Stimulated activated effector memory CD8-positive, alpha-beta T cell treated with anti-CD3 and anti-CD28 coated beads, Interleukin-12 subunit alpha, Interleukin-12 subunit beta, amount 100 ng/mL, for 72 hours (primary cell): ENCODE measurements around the gene PLXDC1.
"Not testable (repeated sequence)": the region's sequence is repeated elsewhere in the genome, so short reads cannot be mapped to it uniquely, and the experiment has no call there.

ENCODE experiments used
- ATAC-seq: fragments of 150-1000 bp; cut with Tn5 transposase; 2 replicates; pipeline ENCODE4 v1.10.0; 2021
- DNase-seq, 2 donors: peaks; one replicate each; pipeline ENCODE4 v3.0.0; 2021 to 2022; ENCODE audit warnings: low spot score in 2 of 2
- H3K27ac Mint-ChIP-seq: one replicate; pipeline ENCODE4 v1.8.0; 2022; ENCODE audit warnings: mild to moderate bottlenecking, mixed read lengths
- H3K36me3 Mint-ChIP-seq: one replicate; pipeline ENCODE4 v1.8.0; 2022; ENCODE audit warnings: mild to moderate bottlenecking, mixed read lengths
- H3K4me1 Mint-ChIP-seq: one replicate; pipeline ENCODE4 v1.8.0; 2022; ENCODE audit warnings: mixed read lengths
- H3K4me3 Mint-ChIP-seq: one replicate; pipeline ENCODE4 v1.8.0; 2022; ENCODE audit warnings: mild to moderate bottlenecking, mixed read lengths
- H3K9me3 Mint-ChIP-seq: one replicate; pipeline ENCODE4 v1.8.0; 2022; ENCODE audit warnings: mixed read lengths

The PLXDC1 gene

DNA sequence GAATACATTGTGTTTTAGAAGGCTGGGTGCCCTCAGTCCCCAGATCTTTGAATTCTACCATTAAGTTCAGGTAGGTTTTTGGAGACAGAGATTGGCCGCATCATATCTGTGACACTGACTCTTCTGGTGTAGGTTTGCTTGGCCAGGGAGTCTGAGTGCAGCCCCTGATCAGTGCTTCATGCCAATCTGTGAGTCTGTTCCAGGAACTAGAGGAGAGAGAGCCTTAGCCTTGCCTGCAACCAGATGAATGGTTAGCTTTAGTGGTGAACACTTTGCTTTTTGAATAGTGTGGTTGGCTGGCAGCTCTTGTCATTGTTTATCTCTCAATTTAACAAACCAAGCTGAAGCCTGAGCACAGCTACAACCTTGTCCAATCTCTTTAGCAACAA, 87.8 kb downstream of the PLXDC1 start:
- H3K36me3 Mint-ChIP-seq = no peaks in the 10 kb centered on the region
- H3K9me3 Mint-ChIP-seq = no peaks in the 10 kb centered on the region
- ATAC-seq (no peak), DNase-seq (no peak)
- no peak overlapping the region for H3K4me3 Mint-ChIP-seq
- no peaks in the 10 kb centered on the region for H3K4me1 Mint-ChIP-seq
- no peak overlapping the region for H3K27ac Mint-ChIP-seq

DNA sequence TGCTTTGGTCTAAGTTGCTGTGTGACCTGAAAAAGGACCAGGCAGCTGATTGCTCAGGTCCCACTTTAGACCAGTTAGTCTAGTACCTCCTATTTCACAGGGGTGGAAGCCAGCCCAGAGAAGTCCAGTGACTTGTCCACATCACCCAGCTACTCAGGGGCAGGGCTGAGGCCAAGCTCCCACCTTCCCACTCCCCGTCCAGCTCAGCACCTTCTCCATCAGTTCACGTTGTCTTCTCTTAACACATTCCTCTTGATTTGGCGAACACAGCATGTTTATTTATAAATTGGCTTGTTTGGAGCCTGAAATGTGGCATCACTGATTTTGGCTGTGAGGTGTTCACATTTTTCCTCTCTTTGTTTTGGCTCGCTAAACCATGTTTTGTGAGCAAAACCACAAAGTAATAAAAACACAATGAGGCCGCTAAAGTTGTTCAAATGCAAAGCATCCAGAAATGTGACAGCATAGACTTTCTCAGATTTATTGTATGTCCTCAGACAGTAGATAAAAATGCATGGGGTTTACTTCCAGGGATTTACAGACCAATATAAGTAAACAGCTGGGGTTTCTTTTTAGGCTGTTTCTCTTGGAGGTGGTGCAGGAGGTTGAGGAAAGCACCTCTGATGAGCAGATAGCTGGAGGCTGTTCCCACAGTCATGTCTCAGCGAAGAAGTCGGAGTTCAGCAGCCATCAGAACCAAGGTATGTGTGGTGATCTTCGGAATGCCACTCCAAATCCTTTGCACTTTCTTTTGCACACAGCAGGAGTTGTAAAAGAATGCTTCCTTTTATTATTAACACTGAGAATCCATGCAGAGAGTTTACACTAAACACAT, 88.4 kb downstream of the PLXDC1 start:
- ATAC-seq = no peak
- Mint-ChIP-seq H3K36me3 (no peaks in the 10 kb centered on the region), H3K4me1 (no peaks in the 10 kb centered on the region), H3K27ac (no peak overlapping the region), H3K9me3 (no peaks in the 10 kb centered on the region), H3K4me3 (no peak overlapping the region)
- no peak for DNase-seq

DNA sequence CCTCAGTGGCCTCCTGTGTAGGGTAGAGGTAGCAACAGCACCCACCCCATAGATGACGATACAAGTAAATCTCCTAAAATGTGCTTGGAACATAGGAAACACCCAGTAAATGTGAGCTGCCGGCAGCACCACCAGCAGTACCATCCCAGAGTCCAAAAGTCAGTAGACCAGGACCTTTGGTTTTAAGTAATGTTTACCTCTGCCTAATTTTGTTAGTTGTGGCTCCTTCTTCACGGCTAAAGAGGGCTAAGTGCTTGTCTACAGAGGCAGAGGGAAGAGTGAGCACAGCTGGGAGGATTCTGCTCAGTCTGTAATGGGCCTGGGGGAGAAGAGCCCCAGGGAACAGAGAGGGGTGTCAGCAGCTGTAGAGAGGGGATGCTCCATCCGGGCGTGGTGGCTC, 92.9 kb downstream of the PLXDC1 start:
- Mint-ChIP-seq H3K36me3 (peaks cover 7% of the 10 kb centered on the region), H3K27ac (peak overlapping the region; percentile 26), H3K9me3 (no peaks in the 10 kb centered on the region), H3K4me3 (no peak overlapping the region), H3K4me1 (no peaks in the 10 kb centered on the region)
- DNase-seq (no peak), ATAC-seq (no peak)

DNA sequence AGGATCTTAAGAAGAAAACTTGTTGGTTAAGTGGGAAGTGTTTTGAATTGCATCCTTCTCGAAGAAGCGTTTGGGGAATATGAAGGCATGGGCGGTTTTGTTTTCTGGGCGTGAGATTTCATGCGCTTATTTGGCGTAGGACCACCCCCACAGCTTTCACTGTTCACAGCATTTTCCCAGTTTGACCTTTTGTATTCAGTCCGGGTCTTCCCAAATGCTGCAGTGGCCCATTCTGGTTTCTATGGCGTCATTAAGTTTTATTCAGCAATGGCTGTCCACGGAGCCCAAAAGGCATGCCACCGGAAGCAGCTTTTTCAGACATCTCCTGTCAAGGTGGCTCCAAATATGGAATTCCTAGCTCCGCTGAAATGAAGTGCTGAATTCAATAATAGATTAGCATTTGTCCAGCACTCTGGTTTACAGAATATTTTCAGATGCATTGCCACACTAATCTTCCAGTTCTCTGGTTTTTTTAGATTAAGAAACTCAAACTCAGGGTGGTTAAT, 93.7 kb downstream of the PLXDC1 start:
- H3K27ac Mint-ChIP-seq = peak overlapping the region; percentile 53
- H3K9me3 Mint-ChIP-seq = no peaks in the 10 kb centered on the region
- DNase-seq = no peak

GRCh38 chr17:39054111-39054645, 97.3 kb downstream of the PLXDC1 start:
- H3K27ac Mint-ChIP-seq = no peak overlapping the region
- no peaks in the 10 kb centered on the region for H3K4me1 Mint-ChIP-seq
- H3K9me3 Mint-ChIP-seq = no peaks in the 10 kb centered on the region
- DNase-seq (no peak), ATAC-seq (no peak)
- H3K4me3 Mint-ChIP-seq = no peak overlapping the region
- H3K36me3 Mint-ChIP-seq = peaks cover 7% of the 10 kb centered on the region

More for the DNA sequence above, 93.7 kb downstream of the PLXDC1 start:
- Mint-ChIP-seq H3K4me3 (peak overlapping the region; percentile 66), H3K36me3 (peaks cover 7% of the 10 kb centered on the region), H3K4me1 (no peaks in the 10 kb centered on the region)
- ATAC-seq = no peak

GRCh38 chr17:39052423-39052822, 99.0 kb downstream of the PLXDC1 start:
- H3K27ac Mint-ChIP-seq, DNase-seq, ATAC-seq, H3K4me1 Mint-ChIP-seq, H3K36me3 Mint-ChIP-seq, H3K4me3 Mint-ChIP-seq, H3K9me3 Mint-ChIP-seq: not testable (repeated sequence)

DNA sequence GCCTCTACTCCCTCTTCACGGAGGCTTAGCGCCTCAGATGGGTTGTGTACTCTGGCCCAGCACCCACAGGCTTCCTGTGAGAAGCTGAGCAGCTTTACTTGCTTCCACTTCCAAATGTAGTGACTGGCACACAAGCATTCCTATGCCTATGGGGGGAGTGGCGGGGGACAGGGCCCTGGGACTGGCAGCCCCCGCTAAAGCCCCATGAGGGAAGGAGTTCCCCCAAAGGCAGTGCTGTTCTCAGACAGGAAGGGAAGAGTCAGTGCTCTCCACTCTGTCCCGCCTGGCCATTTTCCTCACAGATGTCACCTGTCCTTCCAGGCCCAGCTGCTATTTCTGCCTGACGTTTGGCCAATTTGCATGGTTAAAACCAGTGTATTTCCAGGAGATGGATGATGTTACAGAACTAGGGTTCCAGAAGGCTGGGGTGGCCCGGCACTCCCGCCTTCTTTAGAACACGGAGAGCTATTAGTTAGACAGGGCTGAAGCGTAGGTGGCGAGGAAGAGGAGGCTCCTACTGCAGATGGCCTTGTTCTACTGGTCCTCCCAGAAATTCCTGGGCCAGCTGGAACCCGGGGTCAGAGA, 100.3 kb downstream of the PLXDC1 start:
- ATAC-seq = no peak
- H3K4me3 Mint-ChIP-seq = no peak overlapping the region
- no peak overlapping the region for H3K27ac Mint-ChIP-seq
- no peaks in the 10 kb centered on the region for H3K4me1 Mint-ChIP-seq
- peaks cover 7% of the 10 kb centered on the region for H3K9me3 Mint-ChIP-seq
- H3K36me3 Mint-ChIP-seq = no peaks in the 10 kb centered on the region
- DNase-seq = no peak

GRCh38 chr17:39045948-39046679, 105.3 kb downstream of the PLXDC1 start:
- peak overlapping the region; percentile 86 for H3K27ac Mint-ChIP-seq
- peaks cover 7% of the 10 kb centered on the region for H3K9me3 Mint-ChIP-seq
- DNase-seq (no peak), ATAC-seq (no peak)
- H3K36me3 Mint-ChIP-seq = no peaks in the 10 kb centered on the region
- no peaks in the 10 kb centered on the region for H3K4me1 Mint-ChIP-seq
- H3K4me3 Mint-ChIP-seq = no peak overlapping the region

- H3K27ac Mint-ChIP-seq = no peak overlapping the region
- H3K36me3 Mint-ChIP-seq = no peaks in the 10 kb centered on the region
- H3K4me3 Mint-ChIP-seq = no peak overlapping the region
- ATAC-seq = no peak
- H3K9me3 Mint-ChIP-seq = no peaks in the 10 kb centered on the region
- no peak for DNase-seq
- no peaks in the 10 kb centered on the region for H3K4me1 Mint-ChIP-seq
Measured at GRCh38 chr17:39036009-39036408, 115.4 kb downstream of the PLXDC1 start.

DNA sequence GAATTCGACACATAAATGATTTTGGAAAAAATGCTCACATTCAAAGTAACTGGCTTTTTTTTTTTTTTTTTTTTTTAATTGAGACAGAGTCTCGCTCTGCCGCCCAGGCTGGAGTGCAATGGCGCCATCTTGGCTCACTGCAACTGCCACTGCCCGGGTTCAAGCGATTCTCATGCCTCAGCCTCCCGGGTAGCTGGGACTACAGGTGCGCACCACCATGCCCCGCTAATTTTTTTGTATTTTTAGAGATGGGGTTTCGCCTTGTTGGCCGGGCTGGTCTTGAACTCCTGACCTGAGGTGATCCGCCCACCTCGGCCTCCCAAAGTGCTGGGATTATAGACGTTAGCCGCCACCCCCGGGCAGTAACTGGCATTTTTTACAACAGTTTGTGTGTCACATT, 115.9 kb downstream of the PLXDC1 start:
- H3K9me3 Mint-ChIP-seq, DNase-seq, H3K27ac Mint-ChIP-seq, H3K4me3 Mint-ChIP-seq, H3K4me1 Mint-ChIP-seq, ATAC-seq, H3K36me3 Mint-ChIP-seq: not testable (repeated sequence)

DNA sequence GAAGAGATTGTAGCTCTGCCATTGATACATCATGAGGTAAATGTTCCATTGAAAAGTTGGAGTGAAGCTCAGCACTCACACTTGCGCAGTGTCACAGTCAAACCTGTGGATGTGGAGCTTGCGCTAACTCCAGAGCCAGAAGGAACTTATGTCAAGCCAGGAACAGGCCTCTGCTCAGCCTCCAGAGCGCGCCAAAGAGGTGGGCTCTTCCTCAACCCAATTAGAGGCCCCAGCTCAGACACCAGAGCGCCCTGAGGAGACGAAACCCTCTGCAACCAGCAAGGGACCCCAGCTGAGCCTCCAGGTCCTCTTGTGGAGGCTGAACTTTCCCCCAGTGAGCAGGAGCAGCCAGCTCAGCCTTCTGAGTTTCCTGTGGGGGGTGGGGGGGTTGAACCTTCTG, 122.7 kb downstream of the PLXDC1 start:
- no peaks in the 10 kb centered on the region for H3K4me1 Mint-ChIP-seq
- H3K27ac Mint-ChIP-seq = no peak overlapping the region
- ATAC-seq = no peak

DNA sequence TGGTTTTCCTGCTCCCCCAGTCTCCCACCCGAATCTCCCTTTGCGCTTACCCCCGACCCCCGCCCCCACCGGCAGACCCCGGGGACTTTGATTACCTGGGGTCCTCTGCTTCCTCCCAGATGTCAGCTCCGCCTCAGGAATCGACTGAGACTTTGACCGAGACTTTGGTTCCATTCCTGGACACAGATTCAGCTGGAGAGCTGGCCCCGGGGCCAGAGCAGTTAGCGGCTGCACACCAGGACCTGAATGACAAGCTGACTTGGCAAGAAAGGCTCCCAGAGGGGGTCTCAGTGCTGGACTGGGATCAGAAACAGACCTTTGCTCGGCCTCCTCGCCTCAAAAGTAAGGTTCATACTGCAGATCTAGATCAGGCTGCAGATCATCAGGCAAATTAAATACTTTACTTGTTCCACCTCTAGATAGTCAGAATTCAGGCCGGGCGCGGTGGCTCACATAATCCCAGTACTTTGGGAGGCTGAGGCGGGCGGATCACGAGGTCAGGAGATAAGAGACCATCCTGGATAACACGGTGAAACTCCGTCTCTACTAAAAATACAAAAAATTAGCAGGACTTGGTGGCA, 123.9 kb downstream of the PLXDC1 start:
- H3K4me3 Mint-ChIP-seq = no peak overlapping the region
- no peak overlapping the region for H3K27ac Mint-ChIP-seq

More for the DNA sequence above, 122.7 kb downstream of the PLXDC1 start:
- H3K36me3 Mint-ChIP-seq = no peaks in the 10 kb centered on the region
- H3K9me3 Mint-ChIP-seq = no peaks in the 10 kb centered on the region
- no peak overlapping the region for H3K4me3 Mint-ChIP-seq
- DNase-seq = no peak

GRCh38 chr17:39026980-39027451, 124.4 kb downstream of the PLXDC1 start:
- no peak for DNase-seq
- no peaks in the 10 kb centered on the region for H3K36me3 Mint-ChIP-seq
- H3K9me3 Mint-ChIP-seq = no peaks in the 10 kb centered on the region
- no peaks in the 10 kb centered on the region for H3K4me1 Mint-ChIP-seq
- ATAC-seq = peak; percentile 53
- no peak overlapping the region for H3K27ac Mint-ChIP-seq
- no peak overlapping the region for H3K4me3 Mint-ChIP-seq

More for the DNA sequence above, 123.9 kb downstream of the PLXDC1 start:
- Mint-ChIP-seq H3K9me3 (no peaks in the 10 kb centered on the region), H3K4me1 (no peaks in the 10 kb centered on the region), H3K36me3 (no peaks in the 10 kb centered on the region)
- DNase-seq = no peak
- no peak for ATAC-seq

- not testable (repeated sequence) for H3K9me3 Mint-ChIP-seq, ATAC-seq, H3K27ac Mint-ChIP-seq, H3K36me3 Mint-ChIP-seq, H3K4me3 Mint-ChIP-seq, H3K4me1 Mint-ChIP-seq, DNase-seq
Measured at GRCh38 chr17:39026346-39026745, 125.1 kb downstream of the PLXDC1 start.

GRCh38 chr17:39022924-39023323, 128.5 kb downstream of the PLXDC1 start:
- Mint-ChIP-seq H3K36me3 (no peaks in the 10 kb centered on the region), H3K4me1 (no peaks in the 10 kb centered on the region), H3K27ac (no peak overlapping the region), H3K4me3 (no peak overlapping the region), H3K9me3 (no peaks in the 10 kb centered on the region)
- DNase-seq (no peak), ATAC-seq (no peak)
